Measurements from ENCODE around the gene RTCB. TPM values are rescaled to one million over a fixed set of nuclear protein-coding genes. Genes with fewer than 3 reads are reported as not detected.

The RTCB gene
- total RNA-seq, 4 donors from 2014 or later = 55.4 to 104 (median 84.0) TPM

DNA sequence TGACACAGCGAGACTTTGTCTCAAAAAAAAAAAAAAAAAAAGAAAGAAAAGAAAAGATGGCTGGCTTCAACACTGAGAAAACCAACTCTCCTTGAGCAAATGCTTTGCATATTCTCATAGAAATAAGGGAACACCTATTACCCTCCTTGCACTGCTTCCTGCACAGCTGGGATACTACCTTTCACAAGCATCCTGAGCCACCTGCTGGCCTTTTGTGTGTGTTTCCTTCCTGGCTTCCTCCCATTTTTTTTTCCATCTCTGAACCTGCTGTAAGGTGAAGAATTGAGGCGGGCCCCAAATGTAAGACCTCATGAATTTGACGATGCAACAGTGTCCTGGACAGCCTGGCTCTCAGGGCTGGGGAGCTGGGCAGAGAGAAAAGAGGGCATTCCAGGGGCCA is 56.3 kb downstream of the RTCB start:
- Histone ChIP-seq H3K4me3 (no peak overlapping the region), H3K36me3 (no peaks in the 10 kb centered on the region), H3K27ac (no peak overlapping the region), H3K27me3 (no peaks in the 10 kb centered on the region), H3K9me3 (no peaks in the 10 kb centered on the region), H3K4me1 (no peaks in the 10 kb centered on the region)
- no peak for DNase-seq
- 70 to 80% methylated on average over 3 of the region's 3 CpGs for WGBS, 2 donors (ENCODE audit: low coverage in 1 of 2)
- in situ Hi-C loops (cut with MboI; ENCODE audit: low pct_ligation_motif_present in 1 of 4, low pct_unique_long_range_greater_than_20kb in 1 of 4, low sequenced_read_pairs in 3 of 4) (no loop called here), intact Hi-C loops (cut with DNase I; ENCODE audit: low total_unique reads) (no loop called here)
- TF ChIP-seq, protein P1, sequence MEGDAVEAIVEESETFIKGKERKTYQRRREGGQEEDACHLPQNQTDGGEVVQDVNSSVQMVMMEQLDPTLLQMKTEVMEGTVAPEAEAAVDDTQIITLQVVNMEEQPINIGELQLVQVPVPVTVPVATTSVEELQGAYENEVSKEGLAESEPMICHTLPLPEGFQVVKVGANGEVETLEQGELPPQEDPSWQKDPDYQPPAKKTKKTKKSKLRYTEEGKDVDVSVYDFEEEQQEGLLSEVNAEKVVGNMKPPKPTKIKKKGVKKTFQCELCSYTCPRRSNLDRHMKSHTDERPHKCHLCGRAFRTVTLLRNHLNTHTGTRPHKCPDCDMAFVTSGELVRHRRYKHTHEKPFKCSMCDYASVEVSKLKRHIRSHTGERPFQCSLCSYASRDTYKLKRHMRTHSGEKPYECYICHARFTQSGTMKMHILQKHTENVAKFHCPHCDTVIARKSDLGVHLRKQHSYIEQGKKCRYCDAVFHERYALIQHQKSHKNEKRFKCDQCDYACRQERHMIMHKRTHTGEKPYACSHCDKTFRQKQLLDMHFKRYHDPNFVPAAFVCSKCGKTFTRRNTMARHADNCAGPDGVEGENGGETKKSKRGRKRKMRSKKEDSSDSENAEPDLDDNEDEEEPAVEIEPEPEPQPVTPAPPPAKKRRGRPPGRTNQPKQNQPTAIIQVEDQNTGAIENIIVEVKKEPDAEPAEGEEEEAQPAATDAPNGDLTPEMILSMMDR (IDR thresholded peaks at IDR 0.05) = no peak
- TF ChIP-seq POLR2A (IDR thresholded peaks at IDR 0.05) (no peak), EP300 (IDR thresholded peaks at IDR 0.05; ENCODE audit: low read depth) (no peak), POLR2AphosphoS5 (IDR thresholded peaks at IDR 0.05) (no peak)

DNA sequence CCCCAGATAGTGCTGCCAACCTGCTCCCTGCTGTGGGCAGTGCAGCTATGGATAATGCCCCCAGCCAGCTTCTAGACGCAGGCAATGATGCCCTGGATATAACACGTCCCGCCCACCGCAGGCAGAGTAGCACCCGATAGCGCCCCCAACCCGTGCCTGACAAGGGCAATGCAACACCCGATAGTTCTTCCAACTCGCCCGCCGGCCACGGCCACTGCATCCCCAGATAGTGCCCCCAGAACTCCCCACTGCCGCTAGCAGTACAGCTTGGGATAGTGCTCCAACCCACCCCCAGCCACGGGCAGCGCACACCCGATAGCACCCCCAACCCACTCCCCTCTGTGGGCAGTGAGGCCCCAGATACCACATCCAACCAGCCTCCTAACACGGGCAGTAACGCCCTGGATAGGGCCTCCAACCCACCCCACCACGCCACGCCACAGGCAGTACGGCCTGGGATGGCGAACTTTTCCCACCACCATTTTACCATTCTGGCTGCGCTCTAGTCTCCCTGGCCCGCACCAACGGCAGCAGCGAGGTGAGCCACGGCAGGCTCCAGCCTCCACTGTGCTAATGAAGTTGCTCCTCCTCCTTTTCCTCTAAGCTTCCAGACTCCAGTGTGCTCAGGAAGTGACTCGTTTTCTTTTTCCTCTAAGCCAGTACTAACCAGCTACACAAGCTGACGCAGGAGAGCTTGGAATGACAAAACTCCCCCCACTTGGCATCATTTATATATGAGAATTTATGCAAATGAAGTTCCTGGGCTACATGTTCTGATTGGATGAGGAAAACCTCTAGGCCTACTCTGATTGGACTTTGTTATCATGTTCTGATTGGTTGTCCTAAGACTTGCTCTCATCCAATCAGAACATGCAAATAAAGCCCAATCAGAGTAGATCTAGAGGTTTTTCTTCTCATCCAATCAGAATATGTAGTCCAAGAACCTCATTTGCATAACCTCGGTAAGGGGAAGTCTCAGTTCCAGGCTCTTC is 57.4 kb downstream of the RTCB start:
- H3K27me3 ChIP-seq = no peaks in the 10 kb centered on the region
- 60 to 88% methylated on average over 3 to 30 of the region's 30 CpGs for WGBS, 2 donors (ENCODE audit: low coverage in 1 of 2)
- intact Hi-C loops (cut with DNase I; ENCODE audit: low total_unique reads) (no loop called here), in situ Hi-C loops (cut with MboI; ENCODE audit: low pct_ligation_motif_present in 1 of 4, low pct_unique_long_range_greater_than_20kb in 1 of 4, low sequenced_read_pairs in 3 of 4) (no loop called here)
- no peak for TF ChIP-seq POLR2AphosphoS5 (IDR thresholded peaks at IDR 0.05)
- TF ChIP-seq, protein P1 (IDR thresholded peaks at IDR 0.05) = no peak
- TF ChIP-seq EP300 (IDR thresholded peaks at IDR 0.05; ENCODE audit: low read depth) = no peak
- no peak for TF ChIP-seq POLR2A (IDR thresholded peaks at IDR 0.05)
- H3K27ac ChIP-seq = no peak overlapping the region
- H3K9me3 ChIP-seq = no peaks in the 10 kb centered on the region
- H3K4me3 ChIP-seq = no peak overlapping the region
- DNase-seq = no peak
- no peaks in the 10 kb centered on the region for H3K4me1 ChIP-seq
- H3K36me3 ChIP-seq = no peaks in the 10 kb centered on the region

DNA sequence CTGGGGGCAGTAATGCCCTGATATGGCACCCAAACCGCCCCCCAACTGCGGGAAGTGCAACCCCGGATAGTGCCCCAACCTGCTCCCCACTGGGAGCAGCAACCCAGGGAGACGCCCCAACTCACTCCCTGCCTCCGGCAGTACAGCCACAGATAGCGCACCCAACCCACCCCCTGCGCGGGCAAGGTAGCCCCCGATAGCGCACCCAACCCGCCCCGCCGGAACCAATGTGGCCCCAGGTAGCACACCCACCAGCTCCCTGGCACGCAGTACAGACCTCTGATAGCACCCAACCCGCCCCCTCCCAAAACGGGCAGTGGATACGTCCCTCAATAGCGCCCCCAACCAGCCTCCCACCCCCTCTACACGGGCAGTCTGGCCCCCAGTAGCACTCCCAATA is 58.2 kb downstream of the RTCB start:
- no peak for DNase-seq
- Histone ChIP-seq H3K9me3 (no peaks in the 10 kb centered on the region), H3K27me3 (no peaks in the 10 kb centered on the region), H3K4me1 (no peaks in the 10 kb centered on the region), H3K4me3 (no peak overlapping the region), H3K27ac (no peak overlapping the region), H3K36me3 (no peaks in the 10 kb centered on the region)
- 93% methylated on average over 15 of the region's 19 CpGs; no CpG with 5 or more reads in 1 of the 2 donors for WGBS, 2 donors (ENCODE audit: low coverage in 1 of 2)
- TF ChIP-seq EP300 (IDR thresholded peaks at IDR 0.05; ENCODE audit: low read depth) (no peak), POLR2A (IDR thresholded peaks at IDR 0.05) (no peak), POLR2AphosphoS5 (IDR thresholded peaks at IDR 0.05) (no peak)
- TF ChIP-seq, protein P1 (IDR thresholded peaks at IDR 0.05) = no peak
- intact Hi-C loops (cut with DNase I; ENCODE audit: low total_unique reads) (no loop called here), in situ Hi-C loops (cut with MboI; ENCODE audit: low pct_ligation_motif_present in 1 of 4, low pct_unique_long_range_greater_than_20kb in 1 of 4, low sequenced_read_pairs in 3 of 4) (no loop called here)

DNA sequence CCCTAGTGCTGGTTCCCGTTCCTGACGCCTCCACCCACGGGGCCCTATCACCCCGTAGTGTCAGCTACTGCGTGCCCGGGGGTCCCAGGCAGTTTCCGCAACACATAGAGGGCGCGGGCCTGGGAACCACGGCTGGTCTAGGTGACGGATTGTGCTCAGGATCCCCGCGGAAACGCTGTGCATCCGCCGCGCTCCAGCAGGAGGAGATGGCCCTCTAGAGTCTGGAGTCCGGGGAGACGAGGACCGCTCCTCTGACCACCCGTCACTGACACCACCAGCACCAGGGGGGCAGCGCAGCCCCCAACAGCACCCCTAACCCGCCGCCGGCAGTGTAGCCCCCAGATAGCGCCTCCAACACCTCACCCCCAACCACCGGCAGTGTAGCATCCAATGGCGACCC is 58.8 kb downstream of the RTCB start:
- Histone ChIP-seq H3K36me3 (no peaks in the 10 kb centered on the region), H3K27me3 (no peaks in the 10 kb centered on the region), H3K9me3 (no peaks in the 10 kb centered on the region), H3K4me3 (no peak overlapping the region), H3K4me1 (no peaks in the 10 kb centered on the region), H3K27ac (no peak overlapping the region)
- in situ Hi-C loops (cut with MboI; ENCODE audit: low pct_ligation_motif_present in 1 of 4, low pct_unique_long_range_greater_than_20kb in 1 of 4, low sequenced_read_pairs in 3 of 4) (no loop called here), intact Hi-C loops (cut with DNase I; ENCODE audit: low total_unique reads) (no loop called here)
- WGBS, 2 donors (ENCODE audit: low coverage in 1 of 2) = 93% methylated on average over 27 of the region's 28 CpGs; no CpG with 5 or more reads in 1 of the 2 donors
- TF ChIP-seq POLR2A (IDR thresholded peaks at IDR 0.05) (no peak), EP300 (IDR thresholded peaks at IDR 0.05; ENCODE audit: low read depth) (no peak), POLR2AphosphoS5 (IDR thresholded peaks at IDR 0.05) (no peak)
- DNase-seq = no peak
